Stimulated activated CD8-positive, alpha-beta memory T cell treated with anti-CD3 and anti-CD28 coated beads, Interleukin-4, amount 100 ng/mL, for 24 hours (primary cell): ENCODE data around the gene DNAH1.

Experiments used
- DNase-seq: peaks from one replicate; pipeline ENCODE4 v3.0.0-alpha.2; 2020; ENCODE audit warnings: low read depth

Gene DNAH1

DNA sequence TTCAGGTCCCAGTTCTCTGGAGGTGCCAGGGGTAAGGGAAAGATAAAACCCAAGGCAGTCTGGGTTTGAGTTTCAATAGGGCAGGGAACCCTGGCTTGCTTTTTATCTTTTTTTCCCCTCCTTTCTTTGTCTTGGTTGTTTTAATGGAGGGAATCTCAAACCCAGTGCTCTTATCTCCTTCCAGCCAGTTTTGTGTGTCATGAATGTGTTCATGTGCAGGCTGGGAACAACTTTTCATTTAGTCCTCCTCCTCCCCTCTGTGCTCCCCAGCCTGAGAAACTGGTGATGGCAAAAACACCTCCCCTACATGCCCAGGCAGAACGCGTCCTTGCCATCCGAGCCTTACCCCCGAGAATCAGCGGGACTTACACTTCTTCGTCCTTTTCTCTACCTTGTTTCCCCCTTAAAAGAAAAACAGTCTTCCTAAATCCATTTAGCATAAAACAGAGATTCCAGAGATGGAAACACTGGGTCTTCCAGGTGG is 117.9 kb downstream of the DNAH1 start:
- DNase-seq, result no peak

- no peak for DNase-seq
These were observed 118.5 kb downstream of the DNAH1 start for GRCh38 chr3:52434491-52435115.

GRCh38 chr3:52435246-52436101 is 119.4 kb downstream of the DNAH1 start:
- no peak for DNase-seq

- DNase-seq, result no peak
These were observed 120.5 kb downstream of the DNAH1 start for GRCh38 chr3:52436500-52437149.

DNA sequence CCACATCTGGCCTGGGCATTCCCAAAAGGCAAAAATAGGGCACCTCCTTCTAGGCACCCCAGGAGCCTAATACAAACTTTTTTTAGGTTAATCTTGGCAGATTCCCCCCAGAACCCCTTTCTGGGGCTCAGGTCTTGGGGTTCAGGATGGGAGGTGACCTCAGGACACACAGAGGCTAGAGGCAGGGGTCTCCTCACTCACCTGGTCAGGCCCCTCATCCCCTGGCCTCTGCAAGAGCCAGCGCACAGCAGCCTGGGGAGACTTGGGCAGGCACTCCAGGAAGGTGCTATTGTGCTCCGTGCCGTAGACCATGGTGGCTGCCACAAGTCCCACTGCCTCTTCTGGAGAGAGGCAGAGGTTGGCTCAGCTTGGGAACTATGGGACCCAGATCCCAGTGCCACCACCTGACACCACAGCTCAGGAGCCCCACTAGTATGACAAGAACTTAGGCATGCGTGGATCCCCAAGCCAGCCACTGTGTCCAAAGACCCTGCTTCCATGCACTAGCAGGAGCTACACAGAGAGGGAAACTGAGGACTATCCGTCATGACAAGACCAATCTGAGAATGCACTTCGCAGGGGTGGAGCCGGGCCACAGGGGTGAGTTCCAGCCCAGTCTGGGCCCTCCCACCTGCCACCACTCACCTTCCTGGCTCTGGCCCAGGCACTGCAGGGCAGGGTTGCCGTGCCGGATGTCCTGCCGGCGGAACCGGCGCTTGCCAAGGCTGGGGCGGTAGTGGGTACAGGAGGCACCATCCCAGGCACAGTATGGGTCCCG is 121.4 kb downstream of the DNAH1 start:
- DNase-seq, result no peak

DNA sequence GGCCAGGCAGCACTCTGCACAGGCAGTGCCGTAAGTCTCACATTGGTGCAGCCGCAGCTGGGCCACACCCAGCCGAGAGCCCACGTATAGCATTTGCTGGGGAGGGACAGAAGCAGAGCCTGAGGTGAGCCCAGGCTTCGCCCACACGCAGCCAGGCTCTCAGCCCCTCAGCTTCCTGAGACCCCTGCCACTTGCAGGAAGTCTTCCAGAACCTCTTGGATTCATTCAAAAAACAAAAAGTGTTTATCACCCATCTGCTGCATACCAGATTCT is 121.9 kb downstream of the DNAH1 start:
- no peak for DNase-seq

DNA sequence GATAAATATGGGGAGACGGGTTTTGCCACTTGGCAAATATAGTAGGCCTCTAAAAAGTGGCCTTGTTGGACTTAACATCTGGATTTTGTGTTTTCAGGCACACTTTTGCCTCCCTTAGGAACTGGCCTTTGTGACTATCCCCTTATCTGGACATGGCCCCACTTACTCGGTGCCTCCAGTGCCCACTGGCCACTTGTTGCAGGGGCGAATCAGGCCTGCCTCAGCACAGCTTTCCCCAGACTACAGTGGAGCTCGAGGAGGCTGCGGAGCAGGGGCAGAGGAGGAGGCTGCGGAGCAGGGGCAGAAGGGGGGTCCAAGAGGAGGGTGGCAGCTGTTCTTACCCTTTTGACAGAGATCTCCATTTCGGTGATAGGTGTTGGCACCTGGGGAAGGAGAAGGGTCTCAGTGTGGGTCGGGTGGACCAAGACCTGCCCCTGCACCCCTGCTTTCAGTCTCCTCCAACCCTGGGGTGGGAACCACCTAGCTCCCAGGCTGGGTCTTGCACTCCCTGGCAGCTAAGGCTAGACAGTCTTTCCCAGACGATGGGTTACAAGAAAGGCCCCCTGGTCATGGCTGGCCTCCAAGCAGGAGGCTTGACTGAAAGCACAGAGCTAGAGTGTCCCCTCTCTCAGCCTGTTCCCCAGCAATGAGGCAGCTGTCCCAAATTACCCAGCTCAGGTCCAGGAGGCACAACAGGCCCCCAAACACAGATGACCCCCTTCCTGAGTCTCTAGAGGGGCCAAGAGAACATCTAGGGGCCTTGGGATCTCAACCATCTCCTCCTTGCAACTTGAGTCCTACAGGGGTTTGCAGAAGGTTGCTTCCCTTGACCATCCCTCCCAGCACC is 122.7 kb downstream of the DNAH1 start:
- DNase-seq, result no peak

- DNase-seq, result no peak
These were observed 123.5 kb downstream of the DNAH1 start for GRCh38 chr3:52439426-52440248.

DNA sequence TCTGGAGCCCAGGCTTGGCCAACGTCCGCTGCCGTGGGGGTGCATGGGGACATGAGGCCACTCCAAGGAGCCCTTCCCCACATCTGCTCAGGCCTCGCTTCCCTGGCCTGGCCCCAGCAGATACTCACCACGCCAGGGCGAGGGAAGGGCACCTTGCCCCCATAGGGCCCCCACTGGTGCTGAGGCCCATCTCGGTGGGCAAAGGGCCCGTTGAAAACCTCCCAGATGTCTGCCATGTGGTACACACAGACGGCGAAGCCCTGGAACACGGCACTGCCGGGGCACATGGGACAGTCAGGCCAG is 124.1 kb downstream of the DNAH1 start:
- no peak for DNase-seq

DNA sequence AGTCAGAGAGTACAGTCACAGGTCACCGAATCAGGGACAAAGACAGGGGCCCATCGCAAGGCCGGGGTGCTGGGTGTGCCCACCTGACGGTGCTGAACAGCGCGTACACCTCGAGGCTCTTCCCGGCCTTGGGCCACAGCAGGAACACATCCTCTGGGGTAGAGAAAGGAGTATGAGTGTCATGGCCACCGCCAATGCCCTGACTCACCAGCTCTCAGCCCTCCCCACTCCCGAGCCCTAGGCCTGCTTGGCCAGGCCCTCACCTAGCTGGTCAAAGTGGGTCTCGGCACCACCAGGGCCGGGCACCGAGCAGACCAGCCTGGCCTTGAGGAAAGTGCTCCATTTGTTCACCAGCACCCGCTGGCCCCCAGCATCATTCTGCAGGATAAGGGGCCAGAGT is 124.6 kb downstream of the DNAH1 start:
- DNase-seq, result no peak

- DNase-seq, result no peak
These were observed 125.1 kb downstream of the DNAH1 start for GRCh38 chr3:52441091-52441771.

DNA sequence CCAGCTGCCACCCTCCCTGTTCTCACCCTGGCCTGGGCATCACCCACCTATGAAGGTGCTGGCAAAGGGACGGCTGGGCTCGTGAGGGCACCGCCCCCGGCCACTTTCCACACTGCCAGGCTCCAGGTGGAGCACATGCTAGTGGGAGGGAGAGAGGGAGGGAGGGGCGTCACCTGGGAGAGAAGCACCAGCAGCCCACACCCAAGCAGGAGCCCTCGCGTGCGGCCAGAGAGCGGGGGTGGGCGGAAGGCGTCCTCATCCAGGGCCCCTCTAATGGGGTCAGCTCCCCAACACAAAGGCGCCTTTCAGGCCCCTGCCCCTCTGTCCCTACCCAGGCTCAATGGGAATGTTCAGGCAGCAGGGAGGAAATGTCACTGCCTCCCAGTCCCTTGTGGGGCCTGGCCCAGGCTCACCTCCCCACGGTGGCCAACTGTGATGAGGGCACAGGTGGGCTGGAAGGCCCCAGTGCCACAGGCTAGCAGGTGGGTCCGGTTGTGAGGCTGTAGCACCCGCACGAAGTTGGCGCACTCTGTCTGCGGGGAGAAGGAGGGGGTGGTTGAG is 125.7 kb downstream of the DNAH1 start:
- no peak for DNase-seq

DNA sequence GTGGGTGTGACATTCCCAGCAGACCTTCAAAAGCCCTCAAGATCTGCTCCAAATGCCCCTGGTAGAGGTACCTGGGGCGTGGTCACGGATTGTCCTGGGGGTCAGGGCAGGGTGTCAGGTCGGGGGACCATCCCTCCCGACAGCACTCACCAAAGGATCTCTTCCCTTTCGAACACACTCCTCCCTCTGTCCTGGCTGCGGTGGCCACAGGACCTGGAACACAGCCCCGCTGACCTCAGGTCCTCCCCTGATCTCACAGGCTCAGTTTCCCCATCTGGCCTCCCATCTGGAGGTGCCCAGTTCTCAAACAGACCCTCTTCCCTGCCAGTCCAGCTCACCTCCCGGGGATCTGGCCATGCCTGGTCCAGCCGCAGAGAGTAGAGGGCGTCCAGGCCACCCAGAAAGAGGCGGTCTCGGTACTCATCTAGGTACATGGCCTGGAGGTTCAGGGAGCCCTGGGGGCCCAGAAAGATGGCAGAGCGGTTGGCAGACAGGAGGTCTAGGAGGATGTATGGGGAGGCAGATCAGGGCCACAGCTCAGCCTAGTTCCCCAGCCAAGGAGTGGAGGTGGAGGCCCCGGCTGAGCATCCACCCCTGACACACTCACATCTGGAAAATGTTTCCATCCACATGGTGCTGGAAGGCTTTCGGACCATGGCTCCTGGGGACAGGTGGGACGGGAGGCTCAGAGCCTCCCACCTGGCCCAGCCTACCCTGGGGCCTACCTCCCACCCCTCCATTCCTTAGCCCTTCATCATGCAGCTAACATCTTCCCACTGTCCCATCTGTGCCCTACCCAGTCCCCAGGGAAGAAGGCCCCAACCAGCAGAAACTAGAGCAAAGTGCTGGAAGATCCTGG is 126.5 kb downstream of the DNAH1 start:
- no peak for DNase-seq

GRCh38 chr3:52443268-52443610 is 127.1 kb downstream of the DNAH1 start:
- DNase-seq, result no peak

DNA sequence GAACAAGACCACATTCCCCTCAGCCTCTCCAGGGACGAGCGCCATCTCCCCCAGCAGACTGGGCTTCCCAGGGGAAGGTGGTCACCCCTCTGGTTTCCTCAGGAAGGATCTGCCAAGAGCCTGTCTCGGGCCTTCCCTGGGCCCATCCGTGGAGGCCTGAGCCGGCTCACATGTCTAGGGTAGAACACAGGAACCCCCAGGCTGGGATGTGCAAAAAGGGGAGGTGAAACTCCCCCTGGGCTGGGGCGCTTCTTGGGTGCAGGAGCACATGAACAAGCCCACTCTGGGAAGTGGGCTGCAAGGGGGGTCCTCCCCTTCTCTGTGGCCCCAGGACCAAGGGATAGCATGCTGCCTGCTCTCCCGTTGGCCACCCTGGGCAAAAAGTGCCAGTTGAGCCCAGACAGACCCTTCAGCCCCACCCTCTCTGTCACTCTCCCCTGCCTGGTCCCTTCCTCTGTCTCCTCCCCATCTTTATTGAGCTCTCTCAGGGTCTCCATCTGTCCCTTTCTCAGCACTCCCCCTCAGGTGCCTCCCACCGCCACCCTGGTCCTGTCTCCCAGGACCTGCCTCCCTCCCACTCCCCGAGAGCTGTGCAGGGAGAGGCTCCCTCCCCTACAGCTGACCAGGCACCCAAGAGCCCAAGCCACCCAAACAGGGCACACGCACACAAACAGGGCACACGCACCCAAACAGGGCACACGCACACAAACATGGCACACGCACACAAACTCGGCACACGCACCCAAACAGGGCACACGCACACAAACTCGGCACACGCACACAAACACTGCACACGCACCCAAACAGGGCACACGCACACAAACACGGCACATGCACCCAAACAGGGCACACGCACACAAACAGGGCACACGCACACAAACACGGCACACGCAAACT is 127.9 kb downstream of the DNAH1 start:
- DNase-seq, result no peak

DNA sequence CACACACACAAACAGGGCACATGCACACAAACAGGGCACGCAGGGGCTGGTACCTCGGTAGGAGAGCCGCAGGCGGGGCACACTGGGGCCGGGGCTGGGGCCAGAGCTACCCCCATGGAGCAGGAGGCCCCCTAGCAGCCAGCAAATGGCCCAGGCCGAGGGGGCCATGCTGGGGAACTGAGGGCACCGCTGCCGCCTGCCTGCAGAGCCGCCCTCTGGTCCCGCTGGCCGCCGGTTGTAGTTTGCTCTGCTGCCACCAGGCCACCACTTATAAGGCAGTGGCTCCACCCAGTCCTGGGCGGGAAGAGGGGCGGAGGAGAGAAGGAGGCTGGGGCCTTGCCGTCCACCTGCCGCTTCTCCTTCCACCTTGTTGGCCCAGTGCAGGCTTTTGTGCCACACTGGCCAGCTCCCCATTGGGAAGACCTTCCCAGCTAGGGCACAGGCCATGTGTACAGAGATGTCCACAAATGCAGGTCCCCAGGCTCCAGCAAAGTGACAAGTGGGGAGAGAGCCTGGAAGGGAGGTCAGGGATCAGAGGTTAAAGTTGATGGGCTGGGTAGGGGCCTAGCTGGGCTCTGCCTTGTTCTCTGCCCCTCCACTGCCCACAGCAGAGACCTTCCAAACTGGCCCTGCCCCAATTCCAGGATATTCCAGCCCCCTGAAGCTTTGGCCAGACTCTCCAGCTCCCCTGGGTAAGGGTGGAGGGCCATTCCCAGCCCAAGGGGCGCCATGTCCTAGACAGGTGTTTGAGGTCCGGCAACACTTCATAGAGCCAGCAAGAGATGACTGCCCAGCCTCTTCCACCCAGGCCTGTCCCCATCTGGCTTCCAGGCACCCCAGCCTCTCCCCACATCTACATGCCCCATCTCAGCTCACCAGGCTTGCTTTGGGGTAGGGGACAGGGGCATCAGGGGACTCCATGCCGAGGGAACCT is 129.0 kb downstream of the DNAH1 start, which contains the start of gene SEMA3G:
Gene SEMA3G (minus strand): TSS at position 244 of the 934 bp plus-strand sequence. CDS start 76 bp downstream, at position 168.
- peak; percentile 68 for DNase-seq

DNA sequence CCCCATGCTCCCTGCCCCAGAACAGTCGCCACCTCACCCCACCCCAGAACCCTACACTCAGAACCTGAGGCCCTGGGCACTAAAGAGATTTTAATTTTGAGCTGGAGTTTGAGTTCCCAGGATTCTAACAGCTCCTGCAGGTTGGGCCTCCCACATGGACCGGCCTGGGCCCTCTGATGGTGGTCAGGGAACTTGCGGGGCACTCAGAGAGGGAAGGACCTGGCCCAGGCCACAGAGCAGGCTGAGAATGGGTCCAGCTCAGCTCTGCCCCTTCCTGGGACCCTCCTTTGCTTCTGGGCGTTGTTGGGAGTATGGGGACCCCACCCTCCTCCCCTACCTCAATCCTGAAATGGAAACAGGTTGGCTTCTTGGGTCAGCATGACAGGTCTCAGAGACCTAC is 129.9 kb downstream of the DNAH1 start:
- DNase-seq, result no peak
